Measurements from ENCODE around the gene TRO.

TRO gene

GRCh38 chrX:54920610-54921426 is at the start of gene TRO:
Gene TRO, plus strand, starts transcription at chrX:54920824. Its CDS starts 1,423 bp downstream, at chrX:54922247.
- peak; percentile 66 for DNase-seq

GRCh38 chrX:54885740-54886139 is 34.9 kb upstream of the TRO start:
- no peak for DNase-seq

GRCh38 chrX:54891573-54891972 is 29.1 kb upstream of the TRO start:
- peak; percentile 58 for DNase-seq

- DNase-seq, result no peak
These were observed 26.5 kb upstream of the TRO start for GRCh38 chrX:54894159-54894558.

GRCh38 chrX:54909941-54910340 is 10.7 kb upstream of the TRO start:
- DNase-seq, result no peak

- peak; percentile 77 for DNase-seq
These were observed 900 bp downstream of the TRO start for GRCh38 chrX:54921427-54922021.

- DNase-seq, result no peak
These were observed 1.9 kb downstream of the TRO start for GRCh38 chrX:54922547-54922946.

- DNase-seq, result no peak
These were observed 2.8 kb downstream of the TRO start for GRCh38 chrX:54923376-54923775.

GRCh38 chrX:54926978-54927377 is 6.4 kb downstream of the TRO start:
- DNase-seq, result no peak

- no peak for DNase-seq
These were observed 8.3 kb downstream of the TRO start for GRCh38 chrX:54928876-54929275.

- no peak for DNase-seq
These were observed 9.8 kb downstream of the TRO start for GRCh38 chrX:54930291-54931049.

- DNase-seq, result no peak
These were observed 10.5 kb downstream of the TRO start for GRCh38 chrX:54931107-54931506.

GRCh38 chrX:54933150-54933826 is 12.7 kb downstream of the TRO start:
- DNase-seq, result no peak

GRCh38 chrX:54934058-54934457 is 13.4 kb downstream of the TRO start:
- no peak for DNase-seq

GRCh38 chrX:54934890-54935289 is 14.3 kb downstream of the TRO start:
- DNase-seq, result no peak

- DNase-seq, result no peak
These were observed 14.7 kb downstream of the TRO start for GRCh38 chrX:54935306-54935705.

- DNase-seq, result no peak
These were observed 16.8 kb downstream of the TRO start for GRCh38 chrX:54937416-54937815.

GRCh38 chrX:54944816-54945215 is 24.2 kb downstream of the TRO start:
- no peak for DNase-seq

GRCh38 chrX:54945224-54945623 is 24.6 kb downstream of the TRO start:
- no peak for DNase-seq

- peak; percentile 71 for DNase-seq
These were observed 30.2 kb downstream of the TRO start for GRCh38 chrX:54950730-54951375.

GRCh38 chrX:54961750-54962149 is 41.1 kb downstream of the TRO start:
- DNase-seq, result no peak

- no peak for DNase-seq
These were observed 44.3 kb downstream of the TRO start for GRCh38 chrX:54964766-54965497.
